Measurements from ENCODE around the gene GSTO2. TPM values are rescaled to one million over a fixed set of nuclear protein-coding genes. Genes with fewer than 3 reads are reported as not detected.

GSTO2 gene
- total and polyA plus RNA-seq, 2 of the 4 experiments (the other 2 are of a cell fraction), result 1.4 to 2.3 TPM

- no peaks in the 10 kb centered on the region; the same call in 1 of the 2 replicates for H3K9me3 ChIP-seq (ENCODE audit: control insufficient read depth, insufficient read depth, low read length)
- H2BK120ac ChIP-seq (ENCODE audit: low read depth, low read length), result no peak overlapping the region
- H2AFZ ChIP-seq (replicated peaks; ENCODE audit: low read length, poor library complexity), result no peak overlapping the region
- no peak overlapping the region for H3K27ac ChIP-seq (ENCODE audit: insufficient read depth, low read length)
- no peak overlapping the region for H4K8ac ChIP-seq (ENCODE audit: low read depth in 2 of 2, low read length in 2 of 2)
- no peak overlapping the region for H2BK5ac ChIP-seq (ENCODE audit: low read depth, low read length, poor library complexity, severe bottlenecking)
- no peaks in the 10 kb centered on the region for H4K20me1 ChIP-seq (ENCODE audit: insufficient read depth, low read length)
- BruUV-seq (replicated peaks), result no TSS peak
- CTCF ChIA-PET, result interaction anchor here (0.7 kb wide), 1 partner anchor 128 kb away, joined by 3 read pairs; no protein-coding TSS in a partner anchor
- no peak for DNase-seq
- no peak overlapping the region for H3K23ac ChIP-seq (ENCODE audit: low read depth, low read length)
- no peak overlapping the region for H3K14ac ChIP-seq (replicated peaks; ENCODE audit: low read depth, low read length)
- ATAC-seq (ENCODE audit: low read depth), result no peak
- in situ Hi-C loops (cut with MboI; ENCODE audit: low sequenced_read_pairs), result no loop called here
- H3K9me1 ChIP-seq (ENCODE audit: insufficient read depth, low read length), result 0 out of 2 replicates have a peak, but pooled peaks cover 2% of the 10 kb centered on the region
- H2AK5ac ChIP-seq (ENCODE audit: low read depth, low read length), result no peak overlapping the region
- H3K9ac ChIP-seq (ENCODE audit: low read depth, low read length), result no peak overlapping the region
- no peak overlapping the region for H3K56ac ChIP-seq (ENCODE audit: extremely low read depth, insufficient read depth, low read length)
- WGBS, 2 experiments (ENCODE audit: extremely low coverage in 2 of 2, insufficient read length in 1 of 2), result no CpG with 5 or more reads among the region's 1 CpG
- H3K4me2 ChIP-seq (ENCODE audit: low read depth, low read length), result no peak overlapping the region
- POLR2A ChIA-PET (ENCODE audit: unreplicated experiment), result no interaction called here
- H4K5ac ChIP-seq (ENCODE audit: low read depth, low read length), result no peak overlapping the region
- peaks cover 6% of the 10 kb centered on the region for H3K4me1 ChIP-seq (ENCODE audit: control insufficient read depth, insufficient read depth, low read length)
- TF ChIP-seq NFE2L2 (IDR thresholded peaks at IDR 0.05; ENCODE audit: low read depth, low read length), result no peak
- TF ChIP-seq CTCF (conservative IDR thresholded peaks at IDR 0.05; ENCODE audit: low read depth, low read length), result no peak
- no peak for TF ChIP-seq RFX5 (IDR thresholded peaks at IDR 0.05; ENCODE audit: low read depth, low read length)
- no peak for TF ChIP-seq MAFK (IDR thresholded peaks at IDR 0.05; ENCODE audit: low read depth, low read length)
- TF ChIP-seq SMC3 (IDR thresholded peaks at IDR 0.05; ENCODE audit: low read depth, low read length), result no peak
- TF ChIP-seq RCOR1 (IDR thresholded peaks at IDR 0.05; ENCODE audit: insufficient replicate concordance, low read length), result no peak
- TF ChIP-seq FOS (IDR thresholded peaks at IDR 0.05; ENCODE audit: low read depth, low read length), result no peak
- TF ChIP-seq MAZ (IDR thresholded peaks at IDR 0.05; ENCODE audit: borderline replicate concordance, low read depth, low read length), result no peak
- TF ChIP-seq, protein P1, sequence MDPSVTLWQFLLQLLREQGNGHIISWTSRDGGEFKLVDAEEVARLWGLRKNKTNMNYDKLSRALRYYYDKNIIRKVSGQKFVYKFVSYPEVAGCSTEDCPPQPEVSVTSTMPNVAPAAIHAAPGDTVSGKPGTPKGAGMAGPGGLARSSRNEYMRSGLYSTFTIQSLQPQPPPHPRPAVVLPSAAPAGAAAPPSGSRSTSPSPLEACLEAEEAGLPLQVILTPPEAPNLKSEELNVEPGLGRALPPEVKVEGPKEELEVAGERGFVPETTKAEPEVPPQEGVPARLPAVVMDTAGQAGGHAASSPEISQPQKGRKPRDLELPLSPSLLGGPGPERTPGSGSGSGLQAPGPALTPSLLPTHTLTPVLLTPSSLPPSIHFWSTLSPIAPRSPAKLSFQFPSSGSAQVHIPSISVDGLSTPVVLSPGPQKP (IDR thresholded peaks at IDR 0.05; ENCODE audit: borderline replicate concordance, low read depth, low read length), result no peak
- TF ChIP-seq CEBPB (IDR thresholded peaks at IDR 0.05; ENCODE audit: low read depth, low read length), result no peak
- no peak for TF ChIP-seq BHLHE40 (IDR thresholded peaks at IDR 0.05; ENCODE audit: low read depth, low read length)
- no peak for TF ChIP-seq CHD1 (IDR thresholded peaks at IDR 0.05; ENCODE audit: low read depth, low read length)
- TF ChIP-seq, protein P2, sequence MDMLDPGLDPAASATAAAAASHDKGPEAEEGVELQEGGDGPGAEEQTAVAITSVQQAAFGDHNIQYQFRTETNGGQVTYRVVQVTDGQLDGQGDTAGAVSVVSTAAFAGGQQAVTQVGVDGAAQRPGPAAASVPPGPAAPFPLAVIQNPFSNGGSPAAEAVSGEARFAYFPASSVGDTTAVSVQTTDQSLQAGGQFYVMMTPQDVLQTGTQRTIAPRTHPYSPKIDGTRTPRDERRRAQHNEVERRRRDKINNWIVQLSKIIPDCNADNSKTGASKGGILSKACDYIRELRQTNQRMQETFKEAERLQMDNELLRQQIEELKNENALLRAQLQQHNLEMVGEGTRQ (IDR thresholded peaks at IDR 0.05; ENCODE audit: low read depth, low read length), result no peak
- no peak for TF ChIP-seq MXI1 (IDR thresholded peaks at IDR 0.05; ENCODE audit: borderline replicate concordance, low read depth, low read length)
- TF ChIP-seq RAD21 (IDR thresholded peaks at IDR 0.05; ENCODE audit: low read length), result no peak
- no peak for TF ChIP-seq POLR2A (IDR thresholded peaks at IDR 0.05; ENCODE audit: low read depth, low read length)
- H3K18ac ChIP-seq (ENCODE audit: low read depth, low read length), result no peak overlapping the region
- no peak overlapping the region for H3K4me3 ChIP-seq (ENCODE audit: insufficient read depth, low read depth, low read length)
- no peak overlapping the region for H3K4ac ChIP-seq (ENCODE audit: low read depth, low read length)
- no peak overlapping the region for H2BK20ac ChIP-seq (ENCODE audit: low read depth, low read length)
- H2AK9ac ChIP-seq (replicated peaks; ENCODE audit: low read depth, low read length, poor library complexity), result no peak overlapping the region
- no peaks in the 10 kb centered on the region for H3K27me3 ChIP-seq (ENCODE audit: control insufficient read depth, insufficient read depth, low read length)
- H3K36me3 ChIP-seq (ENCODE audit: control insufficient read depth, insufficient read depth, low read length), result no peaks in the 10 kb centered on the region
- no peak overlapping the region for H4K91ac ChIP-seq (ENCODE audit: insufficient read depth, low read depth, low read length)
- H2BK15ac ChIP-seq (ENCODE audit: low read depth, low read length), result no peak overlapping the region
- dilution Hi-C loops (cut with HindIII; ENCODE audit: low sequenced_read_pairs, unreplicated experiment), result no loop called here
- intact Hi-C loops (cut with micrococcal nuclease), result loop anchor here (5.0 kb wide), 1 partner anchor 363 kb away; no protein-coding TSS in a partner anchor
- peaks cover 0 to 11% of the 10 kb centered on the region in 2 experiments; a peak in 2 of 4 replicates for H3K79me1 ChIP-seq (ENCODE audit: low read depth in 1 of 2, low read length in 2 of 2)
These were observed 18.6 kb upstream of the GSTO2 start for GRCh38 chr10:104250371-104250770.

Data from IMR-90 (cell line).